CD4-positive, alpha-beta T cell treated with Interleukin-17A for 1 hour (primary cell): ENCODE results near the gene BPIFB1.
A peak's percentile ranks its signal among the peaks of the same experiment; 100 is the strongest.

Experiments
- DNase-seq: peaks from one replicate; pipeline ENCODE4 v3.0.0-alpha.2; 2020

Gene BPIFB1

GRCh38 chr20:33273117-33273851 is 9.7 kb upstream of the BPIFB1 start:
- DNase-seq: no peak

GRCh38 chr20:33275215-33275614 is 7.8 kb upstream of the BPIFB1 start:
- DNase-seq: no peak

- no peak for DNase-seq
Observed at GRCh38 chr20:33275871-33276270, 7.1 kb upstream of the BPIFB1 start.

- no peak for DNase-seq
Observed at GRCh38 chr20:33276303-33277113, 6.5 kb upstream of the BPIFB1 start.

- DNase-seq: no peak
Observed at GRCh38 chr20:33277471-33278441, 5.3 kb upstream of the BPIFB1 start.

- no peak for DNase-seq
Observed at GRCh38 chr20:33278700-33279099, 4.3 kb upstream of the BPIFB1 start.

GRCh38 chr20:33279261-33279910 is 3.6 kb upstream of the BPIFB1 start:
- no peak for DNase-seq

GRCh38 chr20:33280000-33280680 is 2.9 kb upstream of the BPIFB1 start:
- DNase-seq: no peak

- DNase-seq: no peak
Observed at GRCh38 chr20:33280775-33281174, 2.2 kb upstream of the BPIFB1 start.

GRCh38 chr20:33281550-33282146 is 1.4 kb upstream of the BPIFB1 start:
- DNase-seq: no peak

GRCh38 chr20:33282196-33282934 is 649 bp upstream of the BPIFB1 start:
- no peak for DNase-seq

GRCh38 chr20:33284284-33284683 is 1.3 kb downstream of the BPIFB1 start:
- DNase-seq: no peak

- DNase-seq: no peak
Observed at GRCh38 chr20:33284937-33285336, 1.9 kb downstream of the BPIFB1 start.

GRCh38 chr20:33285861-33286495 is 3.0 kb downstream of the BPIFB1 start:
- no peak for DNase-seq

- DNase-seq: no peak
Observed at GRCh38 chr20:33287884-33288283, 4.9 kb downstream of the BPIFB1 start.

- DNase-seq: no peak
Observed at GRCh38 chr20:33290852-33291251, 7.8 kb downstream of the BPIFB1 start.

- no peak for DNase-seq
Observed at GRCh38 chr20:33291416-33291815, 8.4 kb downstream of the BPIFB1 start.

- DNase-seq: peak; percentile 65
Observed at GRCh38 chr20:33291830-33292355, 8.9 kb downstream of the BPIFB1 start.

GRCh38 chr20:33296206-33296605 is 13.2 kb downstream of the BPIFB1 start:
- no peak for DNase-seq

- no peak for DNase-seq
Observed at GRCh38 chr20:33298391-33298790, 15.4 kb downstream of the BPIFB1 start.
